HEK293 (cell line): Measurements from ENCODE around the gene TMEM17.

Experiments used
- CTCF ChIP-seq: fragments of 450-650 bp; formaldehyde crosslinking; IDR thresholded peaks from 2 replicates; pipeline ENCODE4 v1.5.1; 2016; ENCODE audit warnings: missing biosample characterization, missing genetic modification characterization
- ELK4 ChIP-seq: IDR thresholded peaks from 2 replicates; pipeline ENCODE4 v1.6.1; 2011; ENCODE audit warnings: mild to moderate bottlenecking, low read depth, low read length, borderline replicate concordance
- PBX3 ChIP-seq: sonication (generic); formaldehyde crosslinking; IDR thresholded peaks from 2 replicates; pipeline ENCODE4 v1.8.1; 2022; ENCODE audit warnings: mild to moderate bottlenecking, moderate library complexity, missing genetic modification reagents
- ZNF146 ChIP-seq: fragments of 450-650 bp; formaldehyde crosslinking; IDR thresholded peaks from 2 replicates; pipeline ENCODE4 v1.5.1; 2016; ENCODE audit warnings: missing biosample characterization, missing genetic modification characterization
- ZNF274 ChIP-seq, 2 experiments: fragments of 200-500 bp in 1 of 2; fragments of 450-650 bp in 1 of 2; sonication (Bioruptor generic) in 1 of 2; formaldehyde crosslinking in 1 of 2; IDR thresholded peaks; 2 replicates each; pipeline versions ENCODE4 v1.5.1 to v1.6.1; 2014 to 2016; ENCODE audit warnings: borderline replicate concordance in 1 of 2, inconsistent platforms in 1 of 2, low read length in 1 of 2, missing biosample characterization in 1 of 2, missing genetic modification characterization in 1 of 2
- ZNF449 ChIP-seq: fragments of 450-650 bp; formaldehyde crosslinking; IDR thresholded peaks from 2 replicates; pipeline ENCODE4 v1.5.1; 2017; ENCODE audit warnings: missing biosample characterization, mild to moderate bottlenecking, missing genetic modification characterization, moderate library complexity
- ZNF518A ChIP-seq: fragments of 450-650 bp; formaldehyde crosslinking; conservative IDR thresholded peaks from 2 replicates; pipeline ENCODE4 v1.5.1; 2016; ENCODE audit warnings: low read depth, missing biosample characterization, missing genetic modification characterization
- ZNF600 ChIP-seq: fragments of 450-650 bp; formaldehyde crosslinking; IDR thresholded peaks from 2 replicates; pipeline ENCODE4 v1.5.1; 2016; ENCODE audit warnings: missing biosample characterization, missing genetic modification characterization
- ZSCAN16 ChIP-seq: fragments of 450-650 bp; formaldehyde crosslinking; IDR thresholded peaks from 2 replicates; pipeline ENCODE4 v1.5.1; 2016; ENCODE audit warnings: missing biosample characterization, missing genetic modification characterization

GRCh38 chr2:62461707-62462106 lies 44.3 kb downstream of the TMEM17 start:
- TF ChIP-seq ZNF449 (tag by site-specific recombination), result no peak
- TF ChIP-seq CTCF (tag by site-specific recombination), result no peak
- no peak for TF ChIP-seq ZNF518A (tag by site-specific recombination)
- TF ChIP-seq ZNF146 (tag by site-specific recombination), result no peak
- no peak for TF ChIP-seq ZNF600 (tag by site-specific recombination)
- no peak for TF ChIP-seq ZNF274 (IDR thresholded peaks at IDR 0.05; ENCODE audit: low read length)
- no peak for TF ChIP-seq ZNF274 (tag by site-specific recombination; IDR thresholded peaks at IDR 0.05; ENCODE audit: borderline replicate concordance)
- TF ChIP-seq ZSCAN16 (tag by site-specific recombination), result no peak
- no peak for TF ChIP-seq ELK4
- TF ChIP-seq PBX3 (CRISPR knock-in tag), result no peak
